Stimulated activated CD8-positive, alpha-beta memory T cell treated with anti-CD3 and anti-CD28 coated beads, Interleukin-4, amount 100 ng/mL, for 1 hour (primary cell): ENCODE results near the gene PFAS.

Experiments
- DNase-seq, 2 donors: peaks; one replicate each; pipeline ENCODE4 v3.0.0-alpha.2; 2020; ENCODE audit warnings: low read depth in 2 of 2, low spot score in 1 of 2

The PFAS gene

GRCh38 chr17:8267480-8268147 lies 18.5 kb downstream of the PFAS start:
- no peak for DNase-seq

- DNase-seq: no peak
Measured at GRCh38 chr17:8268550-8269298, 19.6 kb downstream of the PFAS start.

GRCh38 chr17:8272421-8272820 lies 23.3 kb downstream of the PFAS start:
- no peak for DNase-seq

- no peak for DNase-seq
Measured at GRCh38 chr17:8273884-8274444, 24.9 kb downstream of the PFAS start.

DNA sequence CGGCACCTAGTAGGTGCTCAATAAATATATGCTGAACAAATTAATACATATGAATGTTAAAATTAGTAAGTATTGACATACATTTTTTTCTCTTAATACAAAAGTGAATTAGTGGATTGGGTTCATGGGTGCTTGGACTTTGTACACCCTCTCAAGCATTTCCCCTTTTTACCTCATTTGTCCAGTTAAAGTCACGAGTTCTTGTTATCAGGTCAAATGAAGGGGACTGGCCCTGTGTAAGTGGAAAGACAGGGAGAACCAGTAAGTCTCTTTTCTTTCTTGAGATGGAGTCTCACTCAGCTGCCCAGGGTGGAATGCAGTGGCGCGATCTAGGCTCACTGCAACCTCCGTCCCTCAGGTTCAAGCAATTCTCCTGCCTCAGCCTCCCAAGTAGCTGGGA lies 25.7 kb downstream of the PFAS start:
- no peak for DNase-seq

DNA sequence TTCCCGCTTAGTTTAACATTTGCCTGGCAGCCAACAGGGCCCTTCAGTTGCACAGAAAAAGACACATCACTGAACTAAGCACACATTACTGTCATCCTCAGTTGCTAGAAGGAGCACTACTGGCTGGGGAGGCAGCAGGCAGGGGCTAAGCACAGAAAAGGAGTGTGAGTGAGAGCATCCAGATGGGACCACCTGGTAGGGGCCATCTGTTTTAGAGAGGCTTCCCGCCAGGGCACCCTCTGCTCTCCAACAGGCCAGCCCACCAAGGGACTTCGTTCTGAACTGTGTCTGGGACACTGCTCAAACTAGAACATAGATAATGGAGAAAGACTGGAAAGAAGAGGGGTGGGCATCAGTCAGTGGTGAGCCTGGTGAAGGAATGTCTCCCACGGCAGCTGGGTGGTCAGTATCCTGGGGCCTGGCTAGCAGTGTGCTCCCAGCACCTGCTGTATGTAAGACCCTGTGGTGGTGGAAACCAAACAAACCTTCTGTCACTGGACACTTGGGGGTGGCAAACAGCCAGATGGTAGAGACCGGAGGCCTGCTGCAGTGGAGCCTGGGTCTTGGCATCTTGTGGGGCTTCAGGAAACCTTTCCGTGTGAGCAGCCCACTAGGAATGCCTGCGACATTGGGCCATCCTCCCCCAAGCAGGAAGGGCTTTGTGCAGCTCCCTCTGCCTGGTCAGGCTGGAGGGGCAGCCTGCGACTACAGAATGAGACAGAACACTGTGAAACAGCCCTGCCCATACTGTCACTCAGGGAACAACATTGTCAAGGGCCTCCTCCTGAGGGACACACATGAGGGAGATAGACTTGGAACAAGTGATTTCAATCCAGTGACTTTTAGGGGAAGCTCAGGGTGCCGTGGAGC lies 26.6 kb downstream of the PFAS start:
- DNase-seq: no peak

GRCh38 chr17:8277317-8277716 lies 28.2 kb downstream of the PFAS start:
- DNase-seq: no peak

GRCh38 chr17:8282345-8282744 lies 33.3 kb downstream of the PFAS start:
- no peak for DNase-seq

DNA sequence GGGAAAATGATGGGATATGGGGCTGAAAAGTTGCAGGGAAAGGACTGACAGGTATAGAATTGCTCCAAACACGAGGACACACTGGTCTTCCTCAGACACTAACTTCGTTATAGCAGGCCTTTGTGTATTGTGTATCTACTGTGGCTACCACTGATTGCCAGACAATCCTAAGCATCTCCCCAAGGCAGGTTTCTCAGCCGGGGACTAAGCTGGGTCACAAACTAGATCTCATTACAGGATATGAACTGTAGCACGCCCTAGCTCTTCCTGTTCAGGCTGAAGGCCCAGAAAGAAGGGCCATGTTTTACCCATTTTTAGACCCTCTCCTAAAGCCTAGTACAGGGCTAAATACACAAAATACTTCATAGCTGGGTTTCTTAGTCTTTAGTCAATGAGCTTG lies 34.3 kb downstream of the PFAS start:
- no peak for DNase-seq

DNA sequence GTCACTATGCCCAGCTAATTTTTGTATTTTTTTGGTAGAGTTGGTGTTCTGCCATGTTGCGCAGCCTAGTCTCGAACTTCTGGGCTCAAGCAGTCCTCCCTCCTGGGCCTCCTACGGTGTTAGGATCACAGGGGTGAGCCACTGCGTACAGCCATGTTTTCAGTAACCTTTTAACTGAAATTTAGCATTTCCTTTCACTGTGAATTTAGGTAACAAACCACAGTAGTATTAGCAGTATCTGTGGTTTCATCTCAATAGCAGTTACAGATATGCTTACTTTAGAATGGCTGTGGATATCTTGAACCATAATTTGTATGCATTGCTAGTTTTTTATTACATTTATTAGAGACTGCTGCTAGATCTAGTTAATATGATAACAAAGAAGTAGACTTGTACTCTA lies 35.0 kb downstream of the PFAS start:
- no peak for DNase-seq

- no peak for DNase-seq
Measured at GRCh38 chr17:8285270-8286181, 36.4 kb downstream of the PFAS start.

DNA sequence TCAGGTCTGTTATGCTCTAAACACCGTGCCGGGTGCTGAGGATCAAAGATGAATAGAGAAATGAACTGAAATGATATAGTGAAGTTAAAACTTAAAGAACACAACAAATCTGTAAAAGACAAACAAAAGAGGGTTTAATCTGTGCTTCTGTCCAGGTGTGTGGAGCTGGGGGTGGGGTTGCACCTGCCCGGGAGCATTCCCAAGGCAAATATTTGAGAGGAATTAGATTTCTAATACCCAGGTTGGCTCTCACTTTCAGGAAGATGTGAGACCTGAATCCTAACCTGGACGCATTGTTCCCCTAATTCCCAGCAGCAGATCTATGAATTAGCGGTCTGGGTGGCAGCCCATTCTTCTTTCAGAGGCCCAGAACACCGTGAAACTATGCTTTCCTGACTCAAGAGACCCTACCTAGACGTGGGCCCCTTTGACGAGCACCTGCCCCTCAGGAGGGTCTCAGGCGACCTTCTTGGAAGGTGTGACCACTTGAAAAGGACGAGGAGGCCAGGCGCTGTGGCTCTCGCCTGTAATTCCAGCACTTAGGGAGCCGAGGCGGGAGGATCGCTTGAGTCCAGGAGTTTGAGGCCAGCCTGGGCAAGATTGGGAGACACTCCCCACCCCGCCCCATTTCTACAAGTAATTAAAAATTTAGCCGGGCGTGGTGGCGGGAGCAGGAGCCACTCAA lies 38.7 kb downstream of the PFAS start:
- no peak for DNase-seq

- DNase-seq: peak; percentile 50 to 68
Measured at GRCh38 chr17:8288336-8289102, 39.4 kb downstream of the PFAS start, which contains the start of gene RANGRF. Gene RANGRF (plus strand): TSS chr17:8288670. CDS start chr17:8288789, 119 bp downstream.

- DNase-seq: peak in 1 of 2 donors; percentile 17
Measured at GRCh38 chr17:8289103-8289397, 40.0 kb downstream of the PFAS start.

GRCh38 chr17:8290043-8290442 lies 41.0 kb downstream of the PFAS start:
- no peak for DNase-seq

GRCh38 chr17:8292639-8293395 lies 43.7 kb downstream of the PFAS start:
- DNase-seq: no peak

DNA sequence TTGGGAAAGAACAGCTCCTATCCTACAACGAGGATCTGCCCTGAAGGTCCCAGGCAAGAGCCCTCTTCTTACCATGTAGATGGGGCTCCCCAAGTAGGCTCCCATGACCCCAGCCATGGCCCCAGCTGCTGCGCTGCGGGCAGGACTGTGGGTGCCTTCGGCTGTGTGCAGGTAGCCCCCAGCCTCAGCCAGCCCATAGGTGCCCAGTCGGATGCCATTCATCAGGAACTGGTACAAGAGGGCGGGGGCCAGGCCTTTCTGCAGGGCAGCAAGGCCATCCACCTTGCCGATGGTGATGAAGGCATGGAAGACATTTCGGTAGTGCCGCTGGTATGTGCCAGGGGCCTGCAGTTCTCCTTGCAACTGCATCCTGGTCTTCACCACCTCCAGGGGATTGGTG lies 45.3 kb downstream of the PFAS start:
- DNase-seq: no peak

- no peak for DNase-seq
Measured at GRCh38 chr17:8294814-8295316, 45.8 kb downstream of the PFAS start.
